Measurements from ENCODE around the gene RPL36. TPM values are rescaled to one million over a fixed set of nuclear protein-coding genes. Genes with fewer than 3 reads are reported as not detected.
"Not testable (repeated sequence)": the region's sequence is repeated elsewhere in the genome, so short reads cannot be mapped to it uniquely, and the experiment has no call there.

RPL36 gene
- total and polyA plus RNA-seq, 2 donors = 287 to 1,053 TPM

DNA sequence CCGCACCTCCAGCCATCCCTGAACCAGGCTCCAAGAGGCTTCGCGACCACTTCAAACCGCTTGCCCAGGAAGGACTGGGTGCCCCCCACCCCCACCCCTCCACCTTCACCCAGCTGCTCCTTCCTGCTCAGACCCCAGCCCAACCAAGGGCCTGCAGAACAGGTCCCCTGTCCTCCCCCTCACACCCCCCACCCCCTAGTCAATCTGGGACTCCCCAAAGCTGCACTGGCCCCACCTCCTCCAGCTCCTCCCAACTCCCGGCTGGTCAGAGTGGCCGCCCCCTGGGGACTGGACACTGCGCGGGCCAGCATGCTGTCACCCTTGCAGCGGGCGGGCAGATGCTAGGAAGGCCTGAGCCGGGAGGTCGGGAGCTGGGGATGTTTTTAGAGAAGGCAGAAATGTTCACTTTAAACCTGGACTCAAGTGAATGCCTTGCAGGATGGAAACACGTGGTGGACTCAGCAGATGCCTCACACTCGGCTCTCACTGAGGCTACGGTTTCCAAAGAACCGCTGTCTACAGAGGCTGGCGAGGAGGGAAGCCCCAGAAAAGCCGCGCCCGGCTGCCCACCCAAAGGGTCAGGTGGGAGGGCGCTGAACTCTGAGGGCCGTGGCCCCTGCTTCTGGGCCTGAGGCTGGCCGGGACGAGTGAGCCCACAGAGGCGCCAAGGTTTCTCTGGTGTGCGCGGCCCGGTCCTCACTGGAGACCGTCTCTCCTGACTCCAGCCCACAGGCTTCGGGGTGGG lies 8.0 kb downstream of the RPL36 start:
- H3K27ac ChIP-seq (ENCODE audit: low read depth) = no peak overlapping the region
- H3K4me3 ChIP-seq (ENCODE audit: low read depth, low read length) = no peak overlapping the region
- H3K36me3 ChIP-seq (ENCODE audit: insufficient read depth) = peaks cover 8% of the 10 kb centered on the region
- H3K4me1 ChIP-seq (ENCODE audit: insufficient read depth) = no peaks in the 10 kb centered on the region
- WGBS = 82% methylated on average over 30 of the region's 30 CpGs
- DNase-seq (ENCODE audit: extremely low spot score) = no peak

DNA sequence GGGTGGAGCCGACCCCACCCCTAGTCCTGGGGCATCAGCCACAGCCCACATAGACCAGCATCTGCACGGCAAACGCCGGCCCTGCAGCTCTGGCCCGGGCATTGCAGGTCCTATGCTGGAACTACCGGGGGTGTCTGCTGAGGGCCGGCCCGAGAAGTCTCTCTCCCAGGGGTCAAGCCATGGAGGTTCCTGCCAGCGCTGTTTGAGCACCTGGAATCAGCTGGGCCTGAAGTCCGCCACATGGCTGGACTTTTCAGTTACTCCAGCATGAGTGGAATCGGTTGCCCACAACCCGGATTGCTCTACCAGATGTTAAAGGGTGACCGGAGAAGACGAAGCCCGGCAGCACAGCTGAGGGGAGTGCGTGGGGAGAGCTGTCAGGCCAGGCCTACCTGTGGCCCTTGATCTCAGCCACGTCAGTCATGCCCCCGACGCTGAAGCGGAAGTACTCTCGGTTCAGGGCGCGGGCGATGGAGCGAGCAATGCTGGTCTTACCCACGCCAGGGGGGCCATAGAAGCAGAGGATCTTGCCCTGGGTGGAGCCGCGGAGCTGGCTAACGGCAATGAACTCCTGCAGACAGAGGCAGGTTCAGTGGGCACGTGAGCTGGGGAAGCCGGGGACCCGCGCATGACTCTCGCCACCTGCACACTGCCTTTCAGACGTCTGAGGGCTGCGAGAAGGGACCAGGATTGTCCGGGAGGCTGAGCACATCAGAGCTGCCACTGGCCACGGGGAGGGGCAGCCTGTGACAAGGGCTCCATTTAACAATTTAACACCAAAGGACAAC lies 8.7 kb downstream of the RPL36 start:
- no peak overlapping the region for H3K4me3 ChIP-seq (ENCODE audit: low read depth, low read length)
- WGBS = 90% methylated on average over 38 of the region's 38 CpGs
- H3K4me1 ChIP-seq (ENCODE audit: insufficient read depth) = no peaks in the 10 kb centered on the region
- H3K36me3 ChIP-seq (ENCODE audit: insufficient read depth) = peaks cover 8% of the 10 kb centered on the region
- H3K27ac ChIP-seq (ENCODE audit: low read depth) = no peak overlapping the region
- no peak for DNase-seq (ENCODE audit: extremely low spot score)

DNA sequence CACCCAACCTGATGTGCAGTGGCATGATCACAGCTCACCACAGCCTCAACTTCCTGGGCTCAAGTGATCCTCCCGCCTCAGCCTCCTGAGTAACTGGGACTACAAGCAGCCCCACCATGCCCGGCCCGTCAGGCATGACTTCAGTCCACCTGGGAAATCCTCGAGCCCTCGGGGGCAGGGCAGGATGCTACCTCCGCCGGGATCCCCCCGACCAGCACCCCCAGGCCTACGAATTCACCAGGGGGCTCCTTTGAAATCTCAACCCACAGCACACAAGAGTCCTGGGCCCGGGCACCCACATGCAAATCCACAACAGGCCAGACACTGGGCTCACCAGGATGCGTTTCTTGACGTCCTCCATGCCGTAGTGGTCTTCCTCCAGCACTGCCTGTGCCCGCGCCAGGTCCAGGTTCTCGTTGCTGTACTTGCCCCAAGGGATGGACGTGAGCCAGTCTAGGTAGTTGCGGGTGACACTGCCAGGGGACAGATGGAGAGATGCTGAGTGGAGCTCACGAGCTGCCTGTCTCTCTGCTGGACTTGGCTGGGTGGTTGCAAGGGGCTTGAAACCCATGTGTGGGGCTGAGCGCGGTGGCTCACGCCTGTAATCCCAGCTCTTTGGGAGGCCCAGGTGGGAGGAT lies 10.5 kb downstream of the RPL36 start:
- H3K27ac ChIP-seq (ENCODE audit: low read depth) = no peak overlapping the region
- no peak overlapping the region for H3K4me3 ChIP-seq (ENCODE audit: low read depth, low read length)
- peaks cover 11% of the 10 kb centered on the region for H3K36me3 ChIP-seq (ENCODE audit: insufficient read depth)
- no peak for DNase-seq (ENCODE audit: extremely low spot score)
- WGBS = 96% methylated on average over 22 of the region's 22 CpGs
- no peaks in the 10 kb centered on the region for H3K4me1 ChIP-seq (ENCODE audit: insufficient read depth)

DNA sequence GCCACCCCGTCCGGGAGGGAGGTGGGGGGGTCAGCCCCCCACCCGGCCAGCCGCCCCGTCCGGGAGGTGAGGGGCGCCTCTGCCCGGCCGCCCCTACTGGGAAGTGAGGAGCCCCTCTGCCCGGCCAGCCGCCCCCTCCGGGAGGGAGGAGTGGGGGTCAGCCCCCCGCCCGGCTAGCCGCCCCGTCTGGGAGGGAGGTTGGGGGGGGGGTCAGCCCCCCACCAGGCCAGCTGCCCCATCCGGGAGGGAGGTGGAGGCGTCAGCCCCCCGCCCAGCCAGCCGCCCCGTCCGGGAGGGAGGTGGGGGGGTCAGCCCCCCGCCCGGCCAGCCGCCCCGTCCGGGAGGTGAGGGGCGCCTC lies 11.9 kb downstream of the RPL36 start:
- not testable (repeated sequence) for DNase-seq (ENCODE audit: extremely low spot score); H3K36me3 ChIP-seq (ENCODE audit: insufficient read depth); H3K27ac ChIP-seq (ENCODE audit: low read depth); H3K4me1 ChIP-seq (ENCODE audit: insufficient read depth); H3K4me3 ChIP-seq (ENCODE audit: low read depth, low read length)
- WGBS = 85% methylated on average over 18 of the region's 28 CpGs

DNA sequence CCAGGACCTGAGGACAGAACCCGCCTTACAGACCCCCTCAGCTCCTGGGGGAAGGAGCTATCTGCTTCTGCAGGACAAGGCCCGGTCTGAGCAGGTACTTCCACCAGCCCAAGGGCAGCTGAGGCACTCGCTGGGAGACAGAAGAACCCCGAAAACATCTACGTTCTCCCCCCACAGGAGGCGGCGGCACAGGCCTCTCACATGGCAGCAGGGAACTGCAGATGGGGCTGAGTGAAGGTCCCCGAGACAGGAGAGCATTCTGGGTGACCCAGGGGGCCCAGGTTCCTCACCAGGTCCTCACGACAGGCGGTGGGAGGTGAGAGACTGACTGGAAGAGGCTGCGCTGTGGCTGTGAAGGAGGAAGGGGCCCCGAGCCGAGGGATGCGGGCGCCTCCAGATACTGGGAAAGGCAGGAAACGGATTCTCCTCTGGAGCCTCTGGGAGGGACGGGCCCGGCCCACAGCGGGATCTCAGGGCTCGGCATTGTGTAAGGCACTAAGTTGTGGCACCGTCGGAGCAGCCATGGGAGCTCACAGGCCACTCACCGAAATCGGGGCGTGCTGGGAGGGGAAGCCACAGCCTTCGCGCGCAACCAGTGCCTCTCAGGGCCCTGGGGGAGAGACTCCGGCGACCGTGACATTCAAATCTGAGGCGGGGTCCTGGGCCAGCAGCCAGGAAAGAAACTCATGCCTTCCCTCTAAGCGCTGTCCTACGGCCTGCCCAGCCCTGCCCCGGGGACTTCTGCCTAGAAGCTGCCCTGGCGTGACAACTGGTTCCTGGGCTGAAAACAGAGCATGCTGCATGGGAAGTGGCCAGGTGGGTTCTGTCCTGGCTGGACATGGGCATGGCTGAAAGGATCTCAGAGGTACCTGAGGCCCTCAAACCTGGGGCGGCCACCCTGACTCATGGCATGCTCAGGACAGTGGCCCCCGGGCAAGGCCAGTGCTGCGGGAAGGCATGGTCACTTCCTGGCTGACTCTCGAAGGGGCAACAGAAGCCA lies 14.0 kb downstream of the RPL36 start:
- H3K36me3 ChIP-seq (ENCODE audit: insufficient read depth) = peaks cover 7% of the 10 kb centered on the region
- no peaks in the 10 kb centered on the region for H3K4me1 ChIP-seq (ENCODE audit: insufficient read depth)
- DNase-seq (ENCODE audit: extremely low spot score) = no peak
- H3K4me3 ChIP-seq (ENCODE audit: low read depth, low read length) = no peak overlapping the region
- H3K27ac ChIP-seq (ENCODE audit: low read depth) = no peak overlapping the region
- 96% methylated on average over 40 of the region's 40 CpGs for WGBS

DNA sequence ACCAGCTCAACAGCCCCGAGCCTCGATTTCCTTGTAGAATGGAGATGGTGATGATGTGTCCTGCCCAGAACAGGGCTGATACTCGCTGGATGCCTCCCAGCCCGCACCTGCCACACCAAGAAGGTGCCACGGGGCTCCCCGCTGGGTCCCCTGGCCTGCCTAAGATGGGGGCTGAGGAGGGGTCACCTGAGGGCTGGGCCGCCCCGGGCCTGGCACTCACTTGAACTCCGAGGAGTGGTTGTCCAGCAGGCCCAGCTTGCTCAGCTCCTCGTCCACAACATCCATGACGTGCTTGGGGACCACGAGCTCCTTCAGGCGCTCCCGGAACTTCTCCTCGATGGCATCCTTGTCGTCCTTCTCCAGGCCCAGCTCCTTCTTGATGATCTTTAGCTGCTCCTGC lies 15.5 kb downstream of the RPL36 start:
- Histone ChIP-seq H3K4me1 (ENCODE audit: insufficient read depth) (no peaks in the 10 kb centered on the region), H3K27ac (ENCODE audit: low read depth) (no peak overlapping the region), H3K36me3 (ENCODE audit: insufficient read depth) (peaks cover 7% of the 10 kb centered on the region), H3K4me3 (ENCODE audit: low read depth, low read length) (no peak overlapping the region)
- DNase-seq (ENCODE audit: extremely low spot score) = no peak
- WGBS = 92% methylated on average over 16 of the region's 16 CpGs

DNA sequence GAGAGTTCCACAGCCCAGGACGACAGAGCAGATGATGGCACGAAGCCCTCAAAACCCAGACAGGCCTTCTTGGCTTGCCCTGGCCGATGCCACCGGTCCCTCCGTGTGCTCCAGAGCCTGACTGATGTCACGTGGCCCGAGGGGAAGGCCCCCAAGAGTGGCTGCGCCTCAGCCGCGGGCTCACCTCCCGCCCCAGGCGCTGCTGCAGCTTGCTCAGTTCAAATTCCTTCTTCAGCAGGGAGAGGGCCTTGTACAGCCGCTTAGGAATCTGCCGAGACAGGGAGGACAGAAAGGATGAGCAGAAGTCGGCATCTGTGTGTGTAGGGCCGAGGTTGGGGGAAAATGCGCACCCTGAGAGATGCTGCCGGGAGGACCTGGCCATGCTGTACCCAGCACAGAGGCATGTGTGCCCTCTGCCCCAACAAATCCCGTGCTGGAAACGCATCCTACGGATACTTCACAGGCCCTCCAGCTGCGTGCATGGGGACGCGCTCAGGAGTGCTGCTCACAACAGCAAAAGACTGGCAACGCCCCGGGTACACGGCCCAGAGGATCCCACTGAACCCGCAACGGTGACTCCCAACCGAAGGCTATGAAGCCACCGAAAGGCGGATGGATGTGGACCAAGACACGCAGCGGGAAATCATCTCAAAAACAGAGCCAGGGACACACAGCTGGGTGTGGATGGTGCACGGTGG lies 16.9 kb downstream of the RPL36 start:
- Histone ChIP-seq H3K4me1 (ENCODE audit: insufficient read depth) (no peaks in the 10 kb centered on the region), H3K27ac (ENCODE audit: low read depth) (no peak overlapping the region), H3K36me3 (ENCODE audit: insufficient read depth) (peaks cover 7% of the 10 kb centered on the region), H3K4me3 (ENCODE audit: low read depth, low read length) (no peak overlapping the region)
- DNase-seq (ENCODE audit: extremely low spot score) = no peak
- WGBS = 95% methylated on average over 35 of the region's 35 CpGs

DNA sequence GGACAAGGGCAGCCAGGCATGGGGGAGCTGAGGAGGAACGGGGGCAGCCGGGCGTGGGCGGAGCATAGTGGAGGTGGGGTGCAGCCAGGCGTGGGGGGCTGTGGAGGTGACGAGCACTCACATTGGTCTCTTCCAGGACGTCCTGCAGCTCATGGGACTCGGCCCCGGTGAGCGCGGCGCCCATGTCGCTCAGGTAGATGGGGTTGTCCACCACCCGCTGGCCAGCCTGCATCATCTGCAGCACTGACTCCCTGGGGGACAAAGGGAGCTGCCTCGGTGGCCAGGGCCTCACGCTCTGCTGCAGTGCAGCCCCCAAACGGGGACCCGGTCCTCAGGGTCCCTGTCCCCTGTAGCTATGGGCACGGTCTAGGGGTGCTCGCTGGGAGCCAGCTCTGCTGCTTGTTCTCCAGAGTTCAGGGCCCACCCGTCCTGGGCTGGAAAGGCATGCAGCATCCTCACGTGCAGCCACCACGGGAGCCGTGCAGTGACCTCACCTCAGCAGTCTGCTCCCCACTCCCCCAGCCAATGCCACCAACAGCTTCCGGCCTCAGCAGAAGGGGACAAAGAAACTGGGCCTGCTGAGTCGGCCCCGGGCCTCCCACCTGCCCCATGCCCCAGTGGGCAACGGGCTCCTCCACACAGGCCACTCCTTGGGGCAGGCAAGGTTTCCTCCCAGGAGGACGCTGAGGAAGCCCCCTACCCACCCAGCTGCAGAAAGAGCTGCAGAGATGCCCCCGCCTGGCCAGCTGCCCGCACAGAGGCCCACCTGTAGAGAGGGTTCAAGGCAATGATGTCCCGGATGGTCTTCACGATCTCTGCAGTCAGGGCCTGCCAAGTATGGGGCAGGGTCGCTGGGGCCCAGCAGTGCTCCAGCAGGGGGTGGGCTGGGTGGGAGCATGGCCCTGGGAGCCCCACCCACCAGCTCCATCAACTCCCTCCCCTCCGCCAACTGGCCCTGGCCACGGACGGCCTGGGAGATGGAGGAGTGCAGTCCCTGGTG lies 17.8 kb downstream of the RPL36 start:
- DNase-seq (ENCODE audit: extremely low spot score) = no peak
- WGBS = 92% methylated on average over 37 of the region's 37 CpGs
- H3K27ac ChIP-seq (ENCODE audit: low read depth) = no peak overlapping the region
- H3K4me1 ChIP-seq (ENCODE audit: insufficient read depth) = no peaks in the 10 kb centered on the region
- peaks cover 7% of the 10 kb centered on the region for H3K36me3 ChIP-seq (ENCODE audit: insufficient read depth)
- H3K4me3 ChIP-seq (ENCODE audit: low read depth, low read length) = no peak overlapping the region

DNA sequence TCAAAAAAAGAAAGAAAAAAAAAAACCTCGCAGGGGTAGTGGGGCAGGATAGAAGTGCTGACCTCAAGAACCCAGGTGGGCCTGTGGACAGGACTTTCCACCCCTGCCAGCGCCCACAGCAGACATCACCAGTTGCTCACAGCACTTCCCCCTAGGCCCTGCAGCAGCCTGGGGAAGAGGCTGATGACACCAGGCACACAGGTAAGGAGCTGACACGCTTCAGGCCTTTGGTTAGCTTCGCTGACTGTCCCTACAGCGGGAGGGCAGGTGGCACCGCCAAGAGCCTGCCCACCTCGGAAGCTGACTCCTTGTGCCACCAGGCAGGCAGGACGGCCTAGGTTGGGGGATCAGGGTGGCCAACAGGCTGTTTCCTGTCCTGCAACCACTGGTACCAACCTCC lies 20.9 kb downstream of the RPL36 start:
- H3K36me3 ChIP-seq (ENCODE audit: insufficient read depth) = peaks cover 2% of the 10 kb centered on the region
- no peaks in the 10 kb centered on the region for H3K4me1 ChIP-seq (ENCODE audit: insufficient read depth)
- H3K4me3 ChIP-seq (ENCODE audit: low read depth, low read length) = no peak overlapping the region
- WGBS = 96% methylated on average over 8 of the region's 8 CpGs
- H3K27ac ChIP-seq (ENCODE audit: low read depth) = no peak overlapping the region
- DNase-seq (ENCODE audit: extremely low spot score) = no peak

DNA sequence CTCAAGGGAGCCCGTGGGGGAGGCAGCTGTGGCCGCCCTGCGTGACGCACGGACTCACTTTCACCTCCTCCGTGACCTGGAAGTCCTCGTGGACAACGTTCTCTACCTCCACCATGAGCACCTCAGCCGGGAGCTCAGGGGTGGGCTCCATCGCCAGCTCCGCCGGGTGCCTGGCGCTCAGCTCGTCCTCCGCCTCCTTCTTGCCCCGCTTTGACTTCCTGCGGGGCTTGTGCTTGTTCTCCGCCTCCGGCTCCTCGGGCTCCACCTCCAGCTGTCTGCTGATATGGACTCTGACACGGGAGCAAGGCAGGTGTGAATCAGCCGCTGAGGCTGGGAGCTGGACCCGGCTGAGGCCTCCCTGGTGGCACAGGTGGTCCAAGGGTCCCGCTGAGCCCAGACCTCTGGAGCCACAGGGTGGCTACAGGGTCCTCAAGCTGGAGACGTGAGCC lies 21.6 kb downstream of the RPL36 start:
- 91% methylated on average over 25 of the region's 25 CpGs for WGBS
- peaks cover 2% of the 10 kb centered on the region for H3K36me3 ChIP-seq (ENCODE audit: insufficient read depth)
- DNase-seq (ENCODE audit: extremely low spot score) = no peak

DNA sequence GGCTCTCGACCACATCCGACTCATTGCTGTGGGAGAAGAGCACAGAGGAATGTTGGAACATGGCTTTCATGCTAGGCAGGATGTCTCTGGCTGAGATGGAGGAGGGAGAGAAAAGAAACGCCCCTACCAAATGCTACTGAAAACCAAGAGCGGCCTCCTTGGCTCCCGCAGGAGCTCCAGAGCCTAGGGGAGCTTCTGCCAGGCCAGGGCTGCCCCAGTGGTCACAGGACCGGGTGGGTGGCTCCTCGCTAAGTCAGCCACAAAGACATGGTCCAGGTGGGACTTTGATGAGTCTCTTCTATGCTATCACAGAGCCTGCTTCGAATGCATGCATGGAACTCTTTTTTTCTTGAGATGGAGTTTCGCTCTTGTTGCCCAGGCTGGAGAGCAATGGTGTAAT lies 23.1 kb downstream of the RPL36 start:
- H3K36me3 ChIP-seq (ENCODE audit: insufficient read depth) = peaks cover 2% of the 10 kb centered on the region
- no peaks in the 10 kb centered on the region for H3K4me1 ChIP-seq (ENCODE audit: insufficient read depth)
- WGBS = 94% methylated on average over 9 of the region's 9 CpGs
- H3K4me3 ChIP-seq (ENCODE audit: low read depth, low read length) = no peak overlapping the region
- no peak for DNase-seq (ENCODE audit: extremely low spot score)
- no peak overlapping the region for H3K27ac ChIP-seq (ENCODE audit: low read depth)

More for the DNA sequence above, 21.6 kb downstream of the RPL36 start:
- no peaks in the 10 kb centered on the region for H3K4me1 ChIP-seq (ENCODE audit: insufficient read depth)
- H3K4me3 ChIP-seq (ENCODE audit: low read depth, low read length) = no peak overlapping the region
- H3K27ac ChIP-seq (ENCODE audit: low read depth) = no peak overlapping the region

DNA sequence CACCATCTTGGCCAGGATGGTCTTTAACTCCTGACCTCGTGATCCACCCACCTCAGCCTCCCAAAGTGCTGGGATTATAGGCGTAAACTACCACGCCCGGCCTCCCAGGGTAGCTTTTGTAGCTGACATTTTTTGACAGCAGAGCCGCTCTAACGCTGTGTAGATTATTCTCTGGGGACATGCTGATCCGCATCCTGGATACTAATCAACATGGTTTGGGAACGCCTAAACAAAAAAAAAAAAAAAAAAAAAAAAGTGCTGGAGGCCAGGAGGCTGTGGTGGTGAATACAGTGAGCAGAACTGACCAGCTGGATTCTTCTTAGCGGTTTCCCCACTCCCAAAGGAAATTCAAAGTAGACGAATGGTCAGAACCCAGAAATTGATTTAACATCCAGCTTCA lies 24.7 kb downstream of the RPL36 start:
- Histone ChIP-seq H3K4me1 (ENCODE audit: insufficient read depth) (peaks cover 3% of the 10 kb centered on the region), H3K4me3 (ENCODE audit: low read depth, low read length) (no peak overlapping the region), H3K27ac (ENCODE audit: low read depth) (no peak overlapping the region), H3K36me3 (ENCODE audit: insufficient read depth) (peaks cover 2% of the 10 kb centered on the region)
- DNase-seq (ENCODE audit: extremely low spot score) = no peak
- 86% methylated on average over 10 of the region's 10 CpGs for WGBS
